Prostate gland (tissue), 2 donors: ENCODE measurements around the gene DNLZ. TPM values are rescaled to one million over a fixed set of nuclear protein-coding genes. Genes with fewer than 3 reads are reported as not detected.

Source experiments
- DNase-seq: peaks from one replicate; pipeline ENCODE4 v3.0.0-alpha.2; 2019; ENCODE audit warnings: low spot score
- H3K27ac ChIP-seq, 2 donors: fragments of 200-600 bp; sonication (generic); 2 replicates each; pipeline ENCODE4 v1.5.1; 2017 to 2019
- H3K27me3 ChIP-seq: fragments of 200-600 bp; sonication (generic); replicated peaks from 2 replicates; pipeline ENCODE4 v1.5.1; 2019; ENCODE audit not compliant: insufficient read depth
- H3K36me3 ChIP-seq, 2 donors: fragments of 200-600 bp; sonication (generic); 1 replicate in 1 of 2; 2 replicates in 1 of 2; pipeline versions ENCODE4 v1.5.1 to v1.8.1; 2017 to 2019
- H3K4me1 ChIP-seq: fragments of 200-600 bp; sonication (generic); replicated peaks from 2 replicates; pipeline ENCODE4 v1.5.1; 2019
- H3K4me3 ChIP-seq, 2 donors: fragments of 200-600 bp; sonication (generic); 2 replicates each; pipeline ENCODE4 v1.5.1; 2017 to 2019
- H3K9me3 ChIP-seq: fragments of 200-600 bp; sonication (generic); 2 replicates; pipeline ENCODE4 v1.5.1; 2017
- POLR2A ChIP-seq: fragments of 450-650 bp; IDR thresholded peaks from one replicate; pipeline ENCODE4 v1.6.1; 2016; ENCODE audit warnings: antibody characterized with exemption, mild to moderate bottlenecking
- POLR2AphosphoS5 ChIP-seq: sonication (generic); formaldehyde crosslinking; IDR thresholded peaks from one replicate; pipeline ENCODE4 v1.6.1; 2017; ENCODE audit warnings: antibody characterized with exemption
- WGBS: methylation state at CpG from one replicate; pipeline ENCODE4 v1.1.5; 2018; 5-methylcytosine and 5-hydroxymethylcytosine counted together
- intact Hi-C: fragments of 100-400 bp; cut with DNase I; formaldehyde crosslinking; loops from one replicate; pipeline ENCODE4 v1.14.2; 2022
- total RNA-seq, 2 donors: library from RNA; depleted of rRNA; stranded (reverse); fragments of >200 nt; gene quantifications; one replicate each; pipeline ENCODE4 v1.1.0, GENCODE V29; 2016
- TF ChIP-seq, protein P1 (sequence below), 4 experiments: fragments of 200-600 bp in 2 of 4; fragments of 450-650 bp in 2 of 4; sonication (generic) in 2 of 4; IDR thresholded peaks; 1 replicate in 3 of 4; 2 replicates in 1 of 4; pipeline ENCODE4 v1.5.1; 2016 to 2019; ENCODE audit warnings: antibody characterized with exemption in 4 of 4, mild to moderate bottlenecking in 2 of 4, moderate library complexity in 2 of 4

Gene DNLZ
- total RNA-seq, 2 donors from 2014 or later, result 37.6 to 64.3 TPM

- H3K27ac ChIP-seq, result no peak overlapping the region
- H3K9me3 ChIP-seq, result no peaks in the 10 kb centered on the region
- 80% methylated on average over 9 of the region's 9 CpGs for WGBS
- no peak overlapping the region for H3K4me3 ChIP-seq
- intact Hi-C loops, result no loop called here
- no peak for DNase-seq
- H3K27me3 ChIP-seq, result no peaks in the 10 kb centered on the region
- no peak for TF ChIP-seq POLR2AphosphoS5
- TF ChIP-seq, protein P1, sequence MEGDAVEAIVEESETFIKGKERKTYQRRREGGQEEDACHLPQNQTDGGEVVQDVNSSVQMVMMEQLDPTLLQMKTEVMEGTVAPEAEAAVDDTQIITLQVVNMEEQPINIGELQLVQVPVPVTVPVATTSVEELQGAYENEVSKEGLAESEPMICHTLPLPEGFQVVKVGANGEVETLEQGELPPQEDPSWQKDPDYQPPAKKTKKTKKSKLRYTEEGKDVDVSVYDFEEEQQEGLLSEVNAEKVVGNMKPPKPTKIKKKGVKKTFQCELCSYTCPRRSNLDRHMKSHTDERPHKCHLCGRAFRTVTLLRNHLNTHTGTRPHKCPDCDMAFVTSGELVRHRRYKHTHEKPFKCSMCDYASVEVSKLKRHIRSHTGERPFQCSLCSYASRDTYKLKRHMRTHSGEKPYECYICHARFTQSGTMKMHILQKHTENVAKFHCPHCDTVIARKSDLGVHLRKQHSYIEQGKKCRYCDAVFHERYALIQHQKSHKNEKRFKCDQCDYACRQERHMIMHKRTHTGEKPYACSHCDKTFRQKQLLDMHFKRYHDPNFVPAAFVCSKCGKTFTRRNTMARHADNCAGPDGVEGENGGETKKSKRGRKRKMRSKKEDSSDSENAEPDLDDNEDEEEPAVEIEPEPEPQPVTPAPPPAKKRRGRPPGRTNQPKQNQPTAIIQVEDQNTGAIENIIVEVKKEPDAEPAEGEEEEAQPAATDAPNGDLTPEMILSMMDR (IDR thresholded peaks at IDR 0.05), result no peak
- no peak for TF ChIP-seq POLR2A
- no peaks in the 10 kb centered on the region for H3K4me1 ChIP-seq
- H3K36me3 ChIP-seq, result no peaks in the 10 kb centered on the region
Measured at GRCh38 chr9:136365775-136366222, 2.3 kb upstream of the DNLZ start.

DNA sequence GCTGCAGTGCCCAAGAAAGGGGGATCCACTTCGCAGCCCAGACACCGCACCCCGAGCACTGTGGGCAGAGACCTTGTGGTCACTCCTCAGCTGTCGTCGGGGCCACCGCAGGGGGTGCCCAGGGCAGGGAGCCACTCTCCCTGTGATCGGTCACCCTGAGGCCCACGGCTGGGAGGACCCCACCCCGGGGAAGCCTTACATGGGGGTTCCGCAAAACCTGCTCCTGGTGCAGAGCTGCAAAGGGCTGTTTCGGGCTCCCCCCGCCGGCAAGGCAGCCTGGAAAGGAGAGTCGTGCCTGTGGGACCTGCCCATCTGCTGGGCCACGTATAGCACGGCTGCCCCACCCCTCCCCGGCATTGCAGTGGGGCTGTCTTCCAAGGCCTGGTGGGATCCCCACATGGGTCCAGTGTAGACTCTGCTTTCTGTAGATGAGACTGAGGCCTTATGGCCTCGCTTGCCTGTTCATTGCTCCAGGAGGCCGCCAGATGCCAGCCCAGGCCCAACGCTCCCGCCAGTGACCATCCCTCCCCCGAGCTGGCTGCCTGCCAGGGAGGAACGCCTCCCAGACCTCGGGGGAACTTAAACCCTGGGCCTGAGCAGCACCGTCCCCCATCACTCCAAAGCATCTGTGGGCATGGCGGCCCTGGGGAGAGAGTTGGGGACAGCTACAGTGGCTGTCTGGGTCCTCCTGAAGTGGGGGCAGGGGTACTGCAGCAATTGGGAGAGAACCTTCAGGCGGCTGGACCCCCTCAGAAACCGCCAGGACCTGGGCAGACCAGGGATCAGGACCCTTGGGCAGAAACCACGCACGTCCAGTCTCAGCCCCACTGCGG lies 1.6 kb upstream of the DNLZ start:
- intact Hi-C loops, result no loop called here
- Histone ChIP-seq H3K27ac (no peak overlapping the region), H3K4me3 (no peak overlapping the region), H3K27me3 (no peaks in the 10 kb centered on the region), H3K9me3 (no peaks in the 10 kb centered on the region), H3K36me3 (no peaks in the 10 kb centered on the region), H3K4me1 (no peaks in the 10 kb centered on the region)
- DNase-seq, result no peak
- 74% methylated on average over 31 of the region's 31 CpGs for WGBS
- TF ChIP-seq POLR2AphosphoS5 (no peak), POLR2A (no peak)
- TF ChIP-seq, protein P1 (IDR thresholded peaks at IDR 0.05), result no peak

GRCh38 chr9:136363949-136364748 lies 605 bp upstream of the DNLZ start:
- intact Hi-C loops, result no loop called here
- Histone ChIP-seq H3K36me3 (no peaks in the 10 kb centered on the region), H3K9me3 (no peaks in the 10 kb centered on the region), H3K27me3 (no peaks in the 10 kb centered on the region), H3K27ac (no peak overlapping the region), H3K4me3 (peak overlapping the region in 1 of 2 donors; percentile 97), H3K4me1 (no peaks in the 10 kb centered on the region)
- TF ChIP-seq POLR2AphosphoS5 (no peak), POLR2A (no peak)
- TF ChIP-seq, protein P1 (IDR thresholded peaks at IDR 0.05), result peak in 2 of 4 experiments; percentile 10 to 24
- DNase-seq, result no peak
- WGBS, result 24% methylated on average over 51 of the region's 54 CpGs

- TF ChIP-seq POLR2A (no peak), POLR2AphosphoS5 (no peak)
- TF ChIP-seq, protein P1 (IDR thresholded peaks at IDR 0.05), result no peak
- Histone ChIP-seq H3K36me3 (no peaks in the 10 kb centered on the region), H3K9me3 (no peaks in the 10 kb centered on the region), H3K27me3 (no peaks in the 10 kb centered on the region), H3K4me1 (no peaks in the 10 kb centered on the region), H3K4me3 (no peak overlapping the region), H3K27ac (peak overlapping the region in 1 of 2 donors; percentile 87)
- intact Hi-C loops, result no loop called here
- 92% methylated on average over 6 of the region's 6 CpGs for WGBS
- no peak for DNase-seq
Measured at GRCh38 chr9:136362450-136362784, 1.1 kb downstream of the DNLZ start.
